ENCODE data around the gene CBFA2T3. TPM values are rescaled to one million over a fixed set of nuclear protein-coding genes. Genes with fewer than 3 reads are reported as not detected.

CBFA2T3 gene
- total RNA-seq, 1 experiment from 2014 or later, result not detected

- no peak overlapping the region for H3K27ac ChIP-seq (ENCODE audit: low read length)
- no peak overlapping the region for H3K4me3 ChIP-seq (ENCODE audit: low read length)
- no peaks in the 10 kb centered on the region for H4K20me1 ChIP-seq (ENCODE audit: insufficient read depth, low read depth, low read length)
- no peaks in the 10 kb centered on the region for H3K27me3 ChIP-seq (ENCODE audit: low read length)
- H3K36me3 ChIP-seq (ENCODE audit: insufficient read depth, low read length), result no peaks in the 10 kb centered on the region
- no peaks in the 10 kb centered on the region for H3K79me2 ChIP-seq (ENCODE audit: low read length)
- DNase-seq, result no peak
- H3K4me1 ChIP-seq (ENCODE audit: low read length), result no peaks in the 10 kb centered on the region
- H3K9me3 ChIP-seq (ENCODE audit: low read length), result peaks cover 9% of the 10 kb centered on the region
- H3K4me2 ChIP-seq (ENCODE audit: low read depth, low read length, poor library complexity, severe bottlenecking), result no peak overlapping the region
- H3K9ac ChIP-seq (ENCODE audit: low read length), result no peak overlapping the region
- no peak overlapping the region for H2AFZ ChIP-seq (ENCODE audit: low read length)
- H3K9me2 ChIP-seq (replicated peaks; ENCODE audit: insufficient read depth, low read length), result no peaks in the 10 kb centered on the region
Measured at GRCh38 chr16:88993946-88994600, 17.1 kb upstream of the CBFA2T3 start.

DNA sequence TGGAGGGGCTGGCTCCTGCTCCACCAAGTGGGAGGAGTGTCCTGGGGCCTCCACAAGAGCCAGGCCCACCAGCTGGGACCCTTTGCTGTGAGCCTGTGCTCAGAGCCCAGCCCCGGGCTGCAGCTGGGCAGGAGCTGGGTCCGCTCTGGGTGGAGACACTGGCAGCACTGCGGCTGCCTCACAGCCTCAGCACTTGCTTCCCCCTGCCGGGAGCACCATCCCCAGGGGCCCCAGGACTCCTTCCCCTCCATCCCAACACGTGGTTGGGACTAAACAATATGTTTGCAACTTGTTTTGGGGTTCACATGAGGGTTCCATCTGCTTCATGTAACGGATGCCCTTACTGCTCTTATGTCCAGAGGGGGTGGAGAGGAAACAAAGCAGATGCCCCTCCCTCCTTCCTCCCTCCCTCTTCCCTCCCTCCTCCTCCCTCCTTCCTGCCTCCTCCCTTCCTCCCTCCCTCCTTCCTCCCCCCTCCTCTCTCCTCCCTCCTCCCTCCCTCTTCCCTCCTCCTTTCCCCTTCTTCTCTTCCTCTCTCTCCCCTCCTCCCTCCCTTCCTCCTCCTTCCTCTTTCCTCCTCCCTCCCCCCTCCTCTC, 16.3 kb upstream of the CBFA2T3 start:
- H3K79me2 ChIP-seq (ENCODE audit: low read length), result no peaks in the 10 kb centered on the region
- no peaks in the 10 kb centered on the region for H3K9me2 ChIP-seq (replicated peaks; ENCODE audit: insufficient read depth, low read length)
- H3K27me3 ChIP-seq (ENCODE audit: low read length), result no peaks in the 10 kb centered on the region
- no peaks in the 10 kb centered on the region for H3K36me3 ChIP-seq (ENCODE audit: insufficient read depth, low read length)
- no peaks in the 10 kb centered on the region for H3K4me1 ChIP-seq (ENCODE audit: low read length)
- DNase-seq, result no peak
- no peak overlapping the region for H3K9ac ChIP-seq (ENCODE audit: low read length)
- H3K4me3 ChIP-seq (ENCODE audit: low read length), result no peak overlapping the region
- H3K4me2 ChIP-seq (ENCODE audit: low read depth, low read length, poor library complexity, severe bottlenecking), result no peak overlapping the region
- H2AFZ ChIP-seq (ENCODE audit: low read length), result no peak overlapping the region
- H4K20me1 ChIP-seq (ENCODE audit: insufficient read depth, low read depth, low read length), result no peaks in the 10 kb centered on the region
- H3K9me3 ChIP-seq (ENCODE audit: low read length), result peaks cover 5% of the 10 kb centered on the region; the same call in 1 of the 2 replicates
- H3K27ac ChIP-seq (ENCODE audit: low read length), result no peak overlapping the region

DNA sequence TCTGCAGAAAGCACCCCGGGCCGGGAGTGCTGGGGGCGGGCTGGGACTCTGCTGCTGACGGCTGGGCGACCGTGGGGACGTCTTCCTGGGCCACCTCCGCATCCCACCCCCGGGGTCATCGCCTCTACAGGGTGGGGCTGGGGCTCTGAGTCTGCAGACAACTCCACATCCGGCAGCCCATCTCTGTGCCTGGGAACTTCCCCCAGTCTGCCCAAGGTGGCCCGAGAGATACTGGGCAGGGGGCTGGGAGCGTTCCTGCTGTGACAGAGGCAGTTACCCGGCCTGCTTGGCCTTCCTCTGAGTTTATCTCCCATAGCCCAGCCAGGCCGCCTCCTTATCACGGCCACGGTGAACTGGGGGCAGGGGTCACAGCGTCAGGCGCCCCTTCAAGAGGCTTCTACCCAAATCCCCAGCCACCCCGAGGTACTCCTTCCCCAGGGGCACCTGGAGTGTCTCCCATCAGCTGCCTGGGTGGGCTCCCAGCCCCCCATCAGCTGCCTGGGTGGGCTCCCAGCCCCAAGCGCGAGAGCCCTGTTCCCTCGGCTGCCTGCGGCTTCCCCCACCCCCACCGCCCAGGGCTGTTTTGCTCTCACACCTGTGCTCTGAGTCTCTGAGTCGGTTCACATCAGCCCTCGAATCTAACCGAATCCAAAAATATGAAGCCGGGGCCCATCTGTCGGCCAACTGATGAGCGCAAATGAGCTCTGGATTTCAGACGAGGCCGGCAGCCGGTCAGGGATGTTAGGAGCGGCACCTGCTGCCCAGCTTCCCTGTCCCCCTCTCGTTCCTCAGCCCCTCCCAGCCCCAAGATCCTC, 15.6 kb upstream of the CBFA2T3 start:
- H4K20me1 ChIP-seq (ENCODE audit: insufficient read depth, low read depth, low read length), result no peaks in the 10 kb centered on the region
- H3K9ac ChIP-seq (ENCODE audit: low read length), result no peak overlapping the region
- H3K79me2 ChIP-seq (ENCODE audit: low read length), result no peaks in the 10 kb centered on the region
- no peak overlapping the region for H2AFZ ChIP-seq (ENCODE audit: low read length)
- DNase-seq, result no peak
- H3K4me3 ChIP-seq (ENCODE audit: low read length), result no peak overlapping the region
- no peaks in the 10 kb centered on the region for H3K4me1 ChIP-seq (ENCODE audit: low read length)
- no peaks in the 10 kb centered on the region for H3K9me2 ChIP-seq (replicated peaks; ENCODE audit: insufficient read depth, low read length)
- H3K27me3 ChIP-seq (ENCODE audit: low read length), result no peaks in the 10 kb centered on the region
- no peak overlapping the region for H3K27ac ChIP-seq (ENCODE audit: low read length)
- H3K4me2 ChIP-seq (ENCODE audit: low read depth, low read length, poor library complexity, severe bottlenecking), result no peak overlapping the region
- no peaks in the 10 kb centered on the region for H3K36me3 ChIP-seq (ENCODE audit: insufficient read depth, low read length)
- H3K9me3 ChIP-seq (ENCODE audit: low read length), result peaks cover 2% of the 10 kb centered on the region; the same call in 1 of the 2 replicates

GRCh38 chr16:88991813-88992350, 14.9 kb upstream of the CBFA2T3 start:
- no peak overlapping the region for H3K9ac ChIP-seq (ENCODE audit: low read length)

GRCh38 chr16:88989852-88990547, 13.0 kb upstream of the CBFA2T3 start:
- H3K9me3 ChIP-seq (ENCODE audit: low read length), result no peaks in the 10 kb centered on the region
- no peak overlapping the region for H3K4me3 ChIP-seq (ENCODE audit: low read length)
- no peak overlapping the region for H2AFZ ChIP-seq (ENCODE audit: low read length)
- no peaks in the 10 kb centered on the region for H3K4me1 ChIP-seq (ENCODE audit: low read length)
- no peak for DNase-seq
- no peak overlapping the region for H3K4me2 ChIP-seq (ENCODE audit: low read depth, low read length, poor library complexity, severe bottlenecking)
- no peaks in the 10 kb centered on the region for H4K20me1 ChIP-seq (ENCODE audit: insufficient read depth, low read depth, low read length)
- H3K9ac ChIP-seq (ENCODE audit: low read length), result no peak overlapping the region
- no peaks in the 10 kb centered on the region for H3K27me3 ChIP-seq (ENCODE audit: low read length)
- H3K9me2 ChIP-seq (replicated peaks; ENCODE audit: insufficient read depth, low read length), result no peaks in the 10 kb centered on the region
- no peak overlapping the region for H3K27ac ChIP-seq (ENCODE audit: low read length)
- H3K36me3 ChIP-seq (ENCODE audit: insufficient read depth, low read length), result no peaks in the 10 kb centered on the region
- H3K79me2 ChIP-seq (ENCODE audit: low read length), result no peaks in the 10 kb centered on the region

More at GRCh38 chr16:88991813-88992350, 14.9 kb upstream of the CBFA2T3 start:
- no peaks in the 10 kb centered on the region; the same call in 1 of the 2 replicates for H3K9me3 ChIP-seq (ENCODE audit: low read length)
- no peaks in the 10 kb centered on the region for H3K79me2 ChIP-seq (ENCODE audit: low read length)
- H3K4me3 ChIP-seq (ENCODE audit: low read length), result no peak overlapping the region
- no peaks in the 10 kb centered on the region for H4K20me1 ChIP-seq (ENCODE audit: insufficient read depth, low read depth, low read length)
- no peaks in the 10 kb centered on the region for H3K9me2 ChIP-seq (replicated peaks; ENCODE audit: insufficient read depth, low read length)
- DNase-seq, result no peak
- no peak overlapping the region for H2AFZ ChIP-seq (ENCODE audit: low read length)
- H3K36me3 ChIP-seq (ENCODE audit: insufficient read depth, low read length), result no peaks in the 10 kb centered on the region
- no peak overlapping the region for H3K4me2 ChIP-seq (ENCODE audit: low read depth, low read length, poor library complexity, severe bottlenecking)
- no peak overlapping the region for H3K27ac ChIP-seq (ENCODE audit: low read length)
- H3K27me3 ChIP-seq (ENCODE audit: low read length), result no peaks in the 10 kb centered on the region
- no peaks in the 10 kb centered on the region for H3K4me1 ChIP-seq (ENCODE audit: low read length)

GRCh38 chr16:88988980-88989811, 12.2 kb upstream of the CBFA2T3 start:
- Histone ChIP-seq H3K9ac (ENCODE audit: low read length) (no peak overlapping the region), H4K20me1 (ENCODE audit: insufficient read depth, low read depth, low read length) (peaks cover 4% of the 10 kb centered on the region; the same call in 1 of the 2 replicates), H3K27ac (ENCODE audit: low read length) (no peak overlapping the region), H3K36me3 (ENCODE audit: insufficient read depth, low read length) (no peaks in the 10 kb centered on the region), H3K27me3 (ENCODE audit: low read length) (no peaks in the 10 kb centered on the region), H3K4me1 (ENCODE audit: low read length) (peaks cover under 1% of the 10 kb centered on the region; the same call in 1 of the 2 replicates), H3K79me2 (ENCODE audit: low read length) (no peaks in the 10 kb centered on the region), H3K9me3 (ENCODE audit: low read length) (no peaks in the 10 kb centered on the region), H3K4me3 (ENCODE audit: low read length) (no peak overlapping the region), H2AFZ (ENCODE audit: low read length) (no peak overlapping the region), H3K4me2 (ENCODE audit: low read depth, low read length, poor library complexity, severe bottlenecking) (no peak overlapping the region), H3K9me2 (replicated peaks; ENCODE audit: insufficient read depth, low read length) (no peaks in the 10 kb centered on the region)
- no peak for DNase-seq

GRCh38 chr16:88985521-88985920, 8.5 kb upstream of the CBFA2T3 start:
- Histone ChIP-seq H2AFZ (ENCODE audit: low read length) (no peak overlapping the region), H4K20me1 (ENCODE audit: insufficient read depth, low read depth, low read length) (peaks cover 4% of the 10 kb centered on the region; the same call in 1 of the 2 replicates), H3K4me1 (ENCODE audit: low read length) (peaks cover 11% of the 10 kb centered on the region), H3K27ac (ENCODE audit: low read length) (no peak overlapping the region), H3K4me3 (ENCODE audit: low read length) (no peak overlapping the region), H3K36me3 (ENCODE audit: insufficient read depth, low read length) (no peaks in the 10 kb centered on the region), H3K27me3 (ENCODE audit: low read length) (no peaks in the 10 kb centered on the region), H3K9me3 (ENCODE audit: low read length) (no peaks in the 10 kb centered on the region), H3K9me2 (replicated peaks; ENCODE audit: insufficient read depth, low read length) (no peaks in the 10 kb centered on the region), H3K79me2 (ENCODE audit: low read length) (no peaks in the 10 kb centered on the region), H3K4me2 (ENCODE audit: low read depth, low read length, poor library complexity, severe bottlenecking) (no peak overlapping the region), H3K9ac (ENCODE audit: low read length) (no peak overlapping the region)
- DNase-seq, result no peak
